ENCODE measurements around the gene TMEM134.

TMEM134 gene

DNA sequence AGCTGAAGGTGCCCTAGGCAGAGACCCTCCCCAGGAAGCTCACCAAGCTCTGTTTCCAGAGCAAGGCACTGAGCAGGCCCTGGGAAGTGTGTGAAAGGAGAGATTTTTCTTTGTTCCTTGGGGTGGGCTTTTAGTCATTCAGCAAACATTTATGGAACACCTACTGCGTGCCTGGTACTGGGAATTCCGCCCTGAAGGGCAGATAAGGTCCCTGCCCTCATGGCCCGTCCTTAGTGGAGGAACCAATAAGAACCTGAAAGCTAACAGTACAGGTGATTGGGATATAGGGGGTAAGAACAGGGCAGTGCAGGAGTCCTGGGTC, 3.9 kb downstream of the TMEM134 start:
- Histone ChIP-seq H3K9ac (ENCODE audit: low read length) (peak overlapping the region; percentile 95), H3K4me3 (ENCODE audit: low read length) (peak overlapping the region; percentile 90), H3K4me2 (ENCODE audit: low read length) (peak overlapping the region; percentile 91), H3K4me1 (ENCODE audit: low read length) (peaks cover 40% of the 10 kb centered on the region), H3K27me3 (ENCODE audit: low read depth, low read length) (no peaks in the 10 kb centered on the region), H3K36me3 (replicated peaks; ENCODE audit: low read depth, low read length) (no peaks in the 10 kb centered on the region), H3K79me2 (ENCODE audit: low read length) (peaks cover 15% of the 10 kb centered on the region), H3K9me3 (ENCODE audit: insufficient read depth, low read length) (no peaks in the 10 kb centered on the region), H4K20me1 (ENCODE audit: insufficient read depth, low read length) (no peaks in the 10 kb centered on the region), H2AFZ (ENCODE audit: low read depth, low read length) (no peak overlapping the region), H3K27ac (ENCODE audit: low read length) (peak overlapping the region; percentile 73)
- no peak for TF ChIP-seq EZH2phosphoT487 (IDR thresholded peaks at IDR 0.05; ENCODE audit: low read depth)
- TF ChIP-seq, protein P1, sequence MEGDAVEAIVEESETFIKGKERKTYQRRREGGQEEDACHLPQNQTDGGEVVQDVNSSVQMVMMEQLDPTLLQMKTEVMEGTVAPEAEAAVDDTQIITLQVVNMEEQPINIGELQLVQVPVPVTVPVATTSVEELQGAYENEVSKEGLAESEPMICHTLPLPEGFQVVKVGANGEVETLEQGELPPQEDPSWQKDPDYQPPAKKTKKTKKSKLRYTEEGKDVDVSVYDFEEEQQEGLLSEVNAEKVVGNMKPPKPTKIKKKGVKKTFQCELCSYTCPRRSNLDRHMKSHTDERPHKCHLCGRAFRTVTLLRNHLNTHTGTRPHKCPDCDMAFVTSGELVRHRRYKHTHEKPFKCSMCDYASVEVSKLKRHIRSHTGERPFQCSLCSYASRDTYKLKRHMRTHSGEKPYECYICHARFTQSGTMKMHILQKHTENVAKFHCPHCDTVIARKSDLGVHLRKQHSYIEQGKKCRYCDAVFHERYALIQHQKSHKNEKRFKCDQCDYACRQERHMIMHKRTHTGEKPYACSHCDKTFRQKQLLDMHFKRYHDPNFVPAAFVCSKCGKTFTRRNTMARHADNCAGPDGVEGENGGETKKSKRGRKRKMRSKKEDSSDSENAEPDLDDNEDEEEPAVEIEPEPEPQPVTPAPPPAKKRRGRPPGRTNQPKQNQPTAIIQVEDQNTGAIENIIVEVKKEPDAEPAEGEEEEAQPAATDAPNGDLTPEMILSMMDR (IDR thresholded peaks at IDR 0.05; ENCODE audit: low read depth, low read length), result no peak

DNA sequence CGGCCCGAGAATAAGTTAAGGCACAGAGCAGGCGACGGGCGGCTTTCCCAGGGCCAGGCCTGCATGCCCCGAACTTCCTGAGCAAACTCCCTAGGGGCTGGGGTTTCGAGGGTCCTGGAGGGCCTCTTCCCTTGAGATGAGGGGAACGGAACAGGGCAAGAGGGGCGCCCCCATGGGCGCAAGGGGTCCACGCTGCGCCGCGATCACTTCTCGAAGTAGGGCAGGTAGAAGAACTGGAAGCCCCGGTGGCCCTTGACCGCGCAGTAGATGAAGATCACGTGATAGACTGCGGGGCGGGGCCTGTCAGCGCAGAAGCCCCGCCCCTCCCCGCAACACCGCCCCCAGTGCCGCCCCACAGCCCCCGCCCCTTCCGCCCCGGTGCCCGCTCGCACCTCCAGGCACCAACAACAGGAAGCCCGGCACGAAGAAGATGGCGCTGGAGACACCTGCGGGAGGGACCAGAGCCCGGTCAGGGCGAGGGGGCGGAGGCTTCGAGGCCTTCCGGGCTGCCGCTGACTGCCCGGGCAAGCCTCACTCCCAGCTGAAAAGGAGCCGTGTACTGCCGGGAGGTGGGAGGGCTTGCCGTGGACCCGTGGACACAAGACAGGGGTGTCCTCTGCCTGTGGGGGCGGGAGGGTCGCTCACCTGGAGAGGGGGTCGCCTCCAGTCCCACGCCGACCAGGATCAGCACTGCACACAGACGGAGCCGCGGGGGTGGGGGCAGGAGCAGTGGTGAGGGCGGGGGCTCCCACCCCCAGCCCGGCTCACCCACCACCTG, 4.5 kb downstream of the TMEM134 start:
- H3K4me1 ChIP-seq (ENCODE audit: low read length), result peaks cover 40% of the 10 kb centered on the region
- peak overlapping the region; percentile 91 for H3K4me2 ChIP-seq (ENCODE audit: low read length)
- H3K4me3 ChIP-seq (ENCODE audit: low read length), result peak overlapping the region; percentile 90
- H3K27ac ChIP-seq (ENCODE audit: low read length), result peak overlapping the region; percentile 73
- H3K79me2 ChIP-seq (ENCODE audit: low read length), result peaks cover 15% of the 10 kb centered on the region
- H4K20me1 ChIP-seq (ENCODE audit: insufficient read depth, low read length), result no peaks in the 10 kb centered on the region
- H3K9ac ChIP-seq (ENCODE audit: low read length), result peak overlapping the region; percentile 95
- TF ChIP-seq, protein P1 (IDR thresholded peaks at IDR 0.05; ENCODE audit: low read depth, low read length), result no peak; the same call in 1 of the 2 replicates
- no peak for TF ChIP-seq EZH2phosphoT487 (IDR thresholded peaks at IDR 0.05; ENCODE audit: low read depth)
- H3K9me3 ChIP-seq (ENCODE audit: insufficient read depth, low read length), result no peaks in the 10 kb centered on the region; the same call in 1 of the 2 replicates
- no peaks in the 10 kb centered on the region for H3K27me3 ChIP-seq (ENCODE audit: low read depth, low read length)
- no peak overlapping the region; the same call in 1 of the 2 replicates for H2AFZ ChIP-seq (ENCODE audit: low read depth, low read length)
- H3K36me3 ChIP-seq (replicated peaks; ENCODE audit: low read depth, low read length), result no peaks in the 10 kb centered on the region

DNA sequence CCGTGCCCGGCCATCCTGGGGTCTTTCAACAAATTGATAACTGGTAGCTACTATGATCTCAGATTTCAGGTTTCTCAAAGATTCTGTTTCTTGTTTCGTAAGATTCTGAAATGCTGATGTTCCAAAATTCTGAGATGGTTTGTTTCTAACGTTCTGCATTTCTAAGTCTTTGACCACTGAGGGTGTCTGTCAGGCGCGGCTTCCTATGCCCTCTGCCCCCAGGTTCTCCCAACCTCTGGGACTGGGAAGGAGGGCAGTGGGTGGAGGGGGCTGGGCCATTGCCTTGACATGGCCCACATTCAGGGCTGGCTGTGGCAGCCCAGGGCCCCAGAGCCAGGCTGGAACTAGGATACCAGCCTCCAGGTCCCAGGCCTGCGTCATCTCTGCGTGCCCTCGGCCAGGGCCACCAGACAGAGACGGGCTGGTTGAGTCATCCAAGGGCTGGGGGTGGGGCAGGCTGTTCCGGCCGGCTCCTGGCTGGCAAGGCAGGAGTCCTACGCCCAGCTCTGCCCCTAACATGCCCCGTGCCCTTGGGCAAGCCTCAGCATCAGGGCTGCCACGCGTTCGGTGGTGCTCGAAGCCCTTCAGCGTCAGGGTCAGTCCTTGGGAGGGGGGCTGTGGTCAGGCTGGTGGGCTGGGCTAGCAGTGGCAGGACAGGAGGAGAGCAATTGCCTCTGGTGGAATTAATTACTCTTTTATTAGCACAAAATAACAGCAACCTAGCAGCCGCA, 5.2 kb downstream of the TMEM134 start:
- Histone ChIP-seq H2AFZ (ENCODE audit: low read depth, low read length) (no peak overlapping the region), H3K9me3 (ENCODE audit: insufficient read depth, low read length) (peaks cover 4% of the 10 kb centered on the region; the same call in 1 of the 2 replicates), H3K4me2 (ENCODE audit: low read length) (peak overlapping the region; percentile 90), H3K27me3 (ENCODE audit: low read depth, low read length) (no peaks in the 10 kb centered on the region), H3K36me3 (replicated peaks; ENCODE audit: low read depth, low read length) (no peaks in the 10 kb centered on the region), H3K27ac (ENCODE audit: low read length) (peak overlapping the region; percentile 54), H3K9ac (ENCODE audit: low read length) (peak overlapping the region; percentile 95), H3K79me2 (ENCODE audit: low read length) (peaks cover 15% of the 10 kb centered on the region), H4K20me1 (ENCODE audit: insufficient read depth, low read length) (no peaks in the 10 kb centered on the region), H3K4me3 (ENCODE audit: low read length) (peak overlapping the region; percentile 90), H3K4me1 (ENCODE audit: low read length) (peaks cover 45% of the 10 kb centered on the region)
- no peak for TF ChIP-seq EZH2phosphoT487 (IDR thresholded peaks at IDR 0.05; ENCODE audit: low read depth)
- TF ChIP-seq, protein P1 (IDR thresholded peaks at IDR 0.05; ENCODE audit: low read depth, low read length), result no peak

DNA sequence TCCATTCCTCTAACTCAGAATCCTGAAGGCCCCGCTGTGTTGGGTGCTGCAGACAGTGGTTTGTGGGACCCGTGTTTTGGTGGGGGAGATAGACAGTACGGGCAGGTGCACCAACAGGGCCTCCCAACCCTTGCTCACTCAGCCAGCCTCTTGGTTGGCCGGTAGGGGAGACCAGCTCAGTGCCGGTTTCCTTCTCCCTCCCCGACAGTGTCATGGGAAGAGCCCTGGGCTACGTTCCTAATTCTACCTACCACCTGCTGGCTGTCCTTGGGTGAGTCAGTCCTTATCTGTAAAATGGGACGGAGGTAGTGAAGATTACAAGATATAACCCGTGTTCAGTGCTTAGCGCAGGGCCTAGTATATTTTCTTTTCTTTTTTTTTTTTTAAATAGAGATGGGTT, 5.9 kb downstream of the TMEM134 start:
- Histone ChIP-seq H3K9ac (ENCODE audit: low read length) (no peak overlapping the region), H3K4me2 (ENCODE audit: low read length) (no peak overlapping the region), H3K36me3 (replicated peaks; ENCODE audit: low read depth, low read length) (no peaks in the 10 kb centered on the region), H3K9me3 (ENCODE audit: insufficient read depth, low read length) (peaks cover 4% of the 10 kb centered on the region; the same call in 1 of the 2 replicates), H3K4me3 (ENCODE audit: low read length) (no peak overlapping the region), H3K27me3 (ENCODE audit: low read depth, low read length) (no peaks in the 10 kb centered on the region), H3K4me1 (ENCODE audit: low read length) (peaks cover 45% of the 10 kb centered on the region), H4K20me1 (ENCODE audit: insufficient read depth, low read length) (no peaks in the 10 kb centered on the region), H3K27ac (ENCODE audit: low read length) (no peak overlapping the region), H3K79me2 (ENCODE audit: low read length) (peaks cover 11% of the 10 kb centered on the region), H2AFZ (ENCODE audit: low read depth, low read length) (no peak overlapping the region)
- TF ChIP-seq, protein P1 (IDR thresholded peaks at IDR 0.05; ENCODE audit: low read depth, low read length), result no peak
- no peak for TF ChIP-seq EZH2phosphoT487 (IDR thresholded peaks at IDR 0.05; ENCODE audit: low read depth)
